K562 (cell line): Measurements from ENCODE around the gene STXBP4. TPM values are rescaled to one million over a fixed set of nuclear protein-coding genes. Genes with fewer than 3 reads are reported as not detected.

Experiments used
- ATAC-seq: fragments of 200-7000 bp; cut with Tn5 transposase; 3 replicates; pipeline ENCODE4 v1.9.1; 2020; ENCODE audit warnings: moderate library complexity
- BruUV-seq: library from RNA; stranded (reverse); fragments of 400-500 nt; replicated peaks from 2 replicates; lab custom pipeline; 2021; lab: Mats Ljungman, UMichigan
- CTCF ChIA-PET: fragments of 300-600 bp; formaldehyde crosslinking; extraction: SDS; loops from one replicate; lab custom pipeline; 2021; ENCODE audit warnings: low intra/inter-chr PET ratio; lab: Yijun Ruan, JAX
- POLR2A ChIA-PET: fragments of 300-600, 350-650 bp; sonication (Branson Sonifier 250); formaldehyde crosslinking; extraction: SDS; loops from one replicate; lab custom pipeline; 2021; ENCODE audit warnings: antibody characterized with exemption, inconsistent platforms; lab: Yijun Ruan, JAX
- DNase-seq, 4 experiments: peaks; one replicate each; pipeline versions ENCODE4 v3.0.0 to v3.0.0-alpha.2; 2011 to 2018; ENCODE audit warnings: low spot score in 3 of 4, mixed read lengths in 3 of 4; ENCODE audit errors: extremely low read depth in 1 of 4
- FAIRE-seq: peaks from 2 replicates; lab custom pipeline; 2011; peaks lifted over from hg19 to GRCh38; lab: Jason Lieb, UNC
- H2AFZ ChIP-seq: 2 replicates; pipeline ENCODE4 v1.6.0; 2011; ENCODE audit warnings: low read depth, low read length, control low read depth, inconsistent platforms
- H3K27ac ChIP-seq: fragments of 200-600 bp; 3 replicates; pipeline ENCODE4 v1.8.0; 2011; ENCODE audit warnings: low read depth, mild to moderate bottlenecking, control low read depth, inconsistent platforms, low read length, moderate library complexity, mixed read lengths; ENCODE audit errors: extremely low read depth
- H3K27me3 ChIP-seq, 2 experiments: fragments of 300-600 bp in 1 of 2; 2 replicates in 1 of 2; 3 replicates in 1 of 2; pipeline versions ENCODE4 v1.6.0 to v1.8.0; 2011; ENCODE audit warnings: inconsistent platforms in 2 of 2, low read length in 2 of 2, mild to moderate bottlenecking in 1 of 2, mixed read lengths in 1 of 2, moderate library complexity in 1 of 2; ENCODE audit not compliant: control insufficient read depth in 2 of 2, insufficient read depth in 2 of 2
- H3K36me3 ChIP-seq: fragments of 300-600 bp; 3 replicates; pipeline ENCODE4 v1.8.0; 2011; ENCODE audit warnings: mild to moderate bottlenecking, low read length, inconsistent platforms; ENCODE audit not compliant: control insufficient read depth, insufficient read depth
- H3K4me1 ChIP-seq, 2 experiments: fragments of 200-600 bp in 1 of 2; replicated peaks in 1 of 2; 2 replicates in 1 of 2; 3 replicates in 1 of 2; pipeline versions ENCODE4 v1.5.1 to v1.8.0; 2011; ENCODE audit warnings: inconsistent platforms in 2 of 2, low read length in 2 of 2, mild to moderate bottlenecking in 1 of 2, mixed read lengths in 1 of 2, moderate library complexity in 1 of 2; ENCODE audit not compliant: control insufficient read depth in 2 of 2, insufficient read depth in 2 of 2
- H3K4me2 ChIP-seq: 2 replicates; pipeline ENCODE4 v1.6.1; 2011; ENCODE audit warnings: low read length, control low read depth, inconsistent platforms, mixed read lengths; ENCODE audit not compliant: insufficient read depth
- H3K4me3 ChIP-seq: fragments of 200-600 bp; sonication (generic), shearing (Covaris generic); 2 replicates; pipeline ENCODE4 v1.5.1; 2016; ENCODE audit warnings: control low read depth, inconsistent platforms
- H3K79me2 ChIP-seq: fragments of 200-600 bp; 3 replicates; pipeline ENCODE4 v1.8.0; 2011; ENCODE audit warnings: low read length, inconsistent platforms; ENCODE audit not compliant: control insufficient read depth, insufficient read depth
- H3K9ac ChIP-seq, 2 experiments: 2 replicates each; pipeline versions ENCODE4 v1.6.0 to v1.6.1; 2011; ENCODE audit warnings: low read depth in 2 of 2, low read length in 2 of 2, control low read depth in 1 of 2, inconsistent platforms in 1 of 2, mild to moderate bottlenecking in 1 of 2, mixed read lengths in 1 of 2; ENCODE audit not compliant: insufficient read depth in 1 of 2
- H3K9me1 ChIP-seq: one replicate; pipeline ENCODE4 v1.6.0; 2011; ENCODE audit warnings: inconsistent platforms, mild to moderate bottlenecking, low read length, moderate library complexity; ENCODE audit not compliant: control insufficient read depth, insufficient read depth
- H3K9me3 ChIP-seq: replicated peaks from 2 replicates; pipeline ENCODE4 v1.5.1; 2011; ENCODE audit warnings: low read depth, low read length, inconsistent platforms; ENCODE audit not compliant: control insufficient read depth, insufficient read depth
- H4K20me1 ChIP-seq: replicated peaks from 2 replicates; pipeline ENCODE4 v1.6.1; 2011; ENCODE audit warnings: low read length, inconsistent platforms, mixed read lengths; ENCODE audit not compliant: control insufficient read depth, insufficient read depth
- BDP1 ChIP-seq: IDR thresholded peaks from 3 replicates; pipeline ENCODE4 v1.6.1; 2011; ENCODE audit not compliant: insufficient read length, insufficient read depth
- BRCA1 ChIP-seq, 2 experiments: fragments of 450-650 bp in 1 of 2; sonication (generic) in 1 of 2; formaldehyde crosslinking in 1 of 2; IDR thresholded peaks; 2 replicates each; pipeline versions ENCODE4 v1.5.0 to v1.6.1; 2017 to 2020; ENCODE audit warnings: mild to moderate bottlenecking in 1 of 2, missing genetic modification reagents in 1 of 2
- CBX5 ChIP-seq: IDR thresholded peaks from 2 replicates; pipeline ENCODE4 v1.6.1; 2014; ENCODE audit warnings: low read depth, borderline replicate concordance
- CC2D1A ChIP-seq: fragments of 450-650 bp; IDR thresholded peaks from 2 replicates; pipeline ENCODE4 v1.6.1; 2017; ENCODE audit warnings: mild to moderate bottlenecking
- HSF4 ChIP-seq: fragments of 250-450 bp; sonication (Bioruptor Pico); IDR thresholded peaks from 2 replicates; pipeline ENCODE4 v2.1.2; 2022; ENCODE audit warnings: mild to moderate bottlenecking, moderate library complexity, borderline replicate concordance
- NCOA2 ChIP-seq, 2 experiments: fragments of 450-650 bp; IDR thresholded peaks; 2 replicates each; pipeline ENCODE4 v1.6.1; 2018; ENCODE audit warnings: mild to moderate bottlenecking in 2 of 2, moderate library complexity in 1 of 2; ENCODE audit not compliant: partially characterized antibody in 2 of 2
- RAD51 ChIP-seq: fragments of 450-650 bp; IDR thresholded peaks from 2 replicates; pipeline ENCODE4 v1.7.1; 2016; ENCODE audit warnings: low read depth, mild to moderate bottlenecking, borderline replicate concordance
- RB1 ChIP-seq: fragments of 450-650 bp; IDR thresholded peaks from 2 replicates; pipeline ENCODE4 v1.6.1; 2017; ENCODE audit warnings: low read depth, mild to moderate bottlenecking
- RBFOX2 ChIP-seq: fragments of 200-400 bp; formaldehyde crosslinking; IDR thresholded peaks from 2 replicates; pipeline ENCODE4 v1.6.1; 2017; ENCODE audit warnings: low read depth, mild to moderate bottlenecking, low read length, moderate library complexity
- RBM25 ChIP-seq: fragments of 200-400 bp; formaldehyde crosslinking; IDR thresholded peaks from 2 replicates; pipeline ENCODE4 v1.6.1; 2018; ENCODE audit warnings: low read length, low read depth, moderate library complexity; ENCODE audit not compliant: severe bottlenecking
- SNIP1 ChIP-seq: fragments of 450-650 bp; IDR thresholded peaks from 2 replicates; pipeline ENCODE4 v1.7.1; 2017; ENCODE audit warnings: low read depth, mild to moderate bottlenecking
- ZEB2 ChIP-seq: fragments of 450-650 bp; IDR thresholded peaks from 2 replicates; pipeline ENCODE4 v1.6.1; 2016
- ZNF133 ChIP-seq: fragments of 250-450 bp; sonication (Bioruptor Pico); IDR thresholded peaks from 2 replicates; pipeline ENCODE4 v1.4.0; 2020; ENCODE audit warnings: mild to moderate bottlenecking
- ZNF134 ChIP-seq: fragments of 250-450 bp; sonication (Bioruptor Pico); conservative IDR thresholded peaks from 2 replicates; pipeline ENCODE4 v1.4.0; 2020
- ZNF445 ChIP-seq: fragments of 250-450 bp; sonication (Bioruptor Pico); IDR thresholded peaks from 2 replicates; pipeline ENCODE4 v1.4.0; 2020; ENCODE audit warnings: low read depth, mild to moderate bottlenecking, moderate library complexity
- WGBS: fragments of 100-300 bp; shearing (Covaris generic); methylation state at CpG from one replicate; pipeline ENCODE4 v1.1.6; 2016; ENCODE audit warnings: low coverage, mixed read lengths; ENCODE audit not compliant: insufficient coverage; ENCODE audit errors: missing lambda C conversion rate; 5-methylcytosine and 5-hydroxymethylcytosine counted together
- in situ Hi-C: fragments of 300-500 bp; cut with MboI; formaldehyde crosslinking; loops from 4 replicates; pipeline ENCODE4 v1.15.0; 2018; ENCODE audit warnings: inconsistent platforms, mixed read lengths
- intact Hi-C: fragments of 100-400 bp; cut with micrococcal nuclease; formaldehyde crosslinking; loops from 2 replicates; pipeline ENCODE4 v1.14.2; 2022
- polyA plus RNA-seq, 8 experiments: library from polyadenylated mRNA; depleted of rRNA in 4 of 8; stranded (reverse) in 5 of 8; unstranded in 3 of 8; fragments of >200 nt; fragmentation: Nextera tagmentation in 2 of 8; fragmentation: Illumina TruSeq in 1 of 8; extraction: Ambion mirVana in 2 of 8; extraction: Trizol in 1 of 8; gene quantifications; 2 replicates each; pipeline versions ENCODE4 v1.2.1 to v1.2.3, GENCODE V29; 2011 to 2014; ENCODE audit warnings: inconsistent platforms in 1 of 8, missing spikeins in 1 of 8
- total RNA-seq, 7 experiments: library from RNA; depleted of rRNA in 6 of 7; stranded (reverse); fragments of >200 nt in 6 of 7; fragmentation: Illumina TruSeq in 2 of 7; extraction: Trizol in 2 of 7; gene quantifications; 2 replicates each; pipeline versions ENCODE4 v1.2.1 to v1.2.3, GENCODE V29; 2011 to 2021; ENCODE audit warnings: low replicate concordance in 1 of 7
- TF ChIP-seq, protein P1 (sequence below): sonication (generic); formaldehyde crosslinking; IDR thresholded peaks from 2 replicates; pipeline ENCODE4 v1.8.1; 2023; ENCODE audit warnings: mild to moderate bottlenecking, missing genetic modification reagents

STXBP4 gene
- total and polyA plus RNA-seq, 9 of the 15 experiments (the other 6 are each of a cell fraction or from before 2014, with no cell fraction given), result 11.6 to 23.2 (median 18.5) TPM

DNA sequence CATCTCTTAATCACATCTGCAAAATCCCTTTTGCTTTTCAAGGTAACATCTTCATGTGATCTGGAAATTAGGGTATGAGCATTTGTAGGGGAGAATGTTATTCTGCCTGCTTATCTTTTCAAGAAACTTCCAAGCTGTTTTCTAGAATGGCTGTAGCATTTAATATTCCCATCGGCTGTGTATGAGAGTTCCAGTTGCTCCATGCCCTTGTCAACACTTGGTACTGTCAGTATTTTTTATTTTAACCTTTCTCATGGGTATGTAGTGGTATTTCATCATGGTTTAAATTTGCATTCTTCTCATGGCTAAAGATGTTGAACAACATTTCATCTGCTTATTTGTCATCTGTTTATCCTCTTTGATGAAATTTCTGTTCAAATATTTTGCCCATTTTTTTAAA lies 205.6 kb downstream of the STXBP4 start:
- Histone ChIP-seq H3K27me3 (no peaks in the 10 kb centered on the region), H3K4me3 (no peak overlapping the region), H3K4me1 (no peaks in the 10 kb centered on the region), H3K9me3 (no peaks in the 10 kb centered on the region), H3K27ac (no peak overlapping the region), H3K36me3 (no peaks in the 10 kb centered on the region), H4K20me1 (no peaks in the 10 kb centered on the region), H3K9ac (no peak overlapping the region), H3K9me1 (no peaks in the 10 kb centered on the region), H2AFZ (no peak overlapping the region), H3K79me2 (no peaks in the 10 kb centered on the region), H3K4me2 (no peak overlapping the region)
- BruUV-seq, result no TSS peak
- CTCF ChIA-PET, result no interaction called here
- DNase-seq (no peak), ATAC-seq (no peak), FAIRE-seq (no peak)
- POLR2A ChIA-PET, result no interaction called here
- intact Hi-C loops (loop anchor here (10.0 kb wide), 2 partner anchors 109 to 179 kb away; no protein-coding TSS in a partner anchor), in situ Hi-C loops (no loop called here)
- WGBS, result 50% methylated on average over 1 of the region's 1 CpG
- TF ChIP-seq BRCA1 (IDR thresholded peaks at IDR 0.05) (no peak), BRCA1 (CRISPR knock-in tag; IDR thresholded peaks at IDR 0.05) (no peak), ZNF134 (no peak), ZNF133 (no peak), RBM25 (peak; percentile 30), NCOA2 (IDR thresholded peaks at IDR 0.05; ENCODE audit: partially characterized antibody in 2 of 2) (no peak)

DNA sequence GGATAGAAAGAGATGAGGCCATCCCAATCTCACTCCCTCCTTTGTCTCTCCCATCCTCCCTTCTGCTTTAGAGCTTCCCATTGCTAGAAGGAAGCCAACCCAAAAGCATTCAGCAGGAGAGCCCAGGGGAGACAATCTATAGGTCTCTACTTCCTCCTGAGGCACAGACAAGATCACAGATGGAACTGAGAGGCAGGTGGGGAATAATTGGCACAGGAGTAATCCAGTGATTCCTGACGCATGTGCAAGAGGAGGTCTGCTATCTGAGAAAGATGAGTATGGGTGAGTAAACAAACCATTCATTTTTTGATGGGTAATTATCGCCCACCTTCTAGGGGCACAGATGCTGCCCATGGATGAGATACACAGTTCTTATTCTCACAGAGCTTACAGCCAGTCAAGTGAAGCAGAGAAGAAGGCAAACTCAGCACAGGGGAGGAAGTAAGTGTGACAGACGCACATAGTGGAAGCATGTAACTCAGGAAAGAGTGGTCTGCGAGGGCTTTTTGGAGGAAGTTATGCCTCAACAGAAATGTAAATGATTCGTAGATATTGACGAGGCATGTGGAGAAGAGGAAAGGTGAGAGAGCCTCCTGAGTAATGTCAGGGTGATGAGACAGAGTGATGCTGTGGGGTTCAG lies 207.3 kb downstream of the STXBP4 start:
- Histone ChIP-seq H3K27ac (no peak overlapping the region), H3K9ac (no peak overlapping the region), H3K4me1 (no peaks in the 10 kb centered on the region), H3K4me3 (no peak overlapping the region), H3K9me1 (no peaks in the 10 kb centered on the region), H3K9me3 (no peaks in the 10 kb centered on the region), H4K20me1 (no peaks in the 10 kb centered on the region), H3K79me2 (no peaks in the 10 kb centered on the region), H3K27me3 (no peaks in the 10 kb centered on the region), H2AFZ (no peak overlapping the region), H3K4me2 (no peak overlapping the region), H3K36me3 (no peaks in the 10 kb centered on the region)
- POLR2A ChIA-PET, result interaction anchor here (0.8 kb wide), 1 partner anchor 11 kb away, joined by 3 read pairs; no protein-coding TSS in a partner anchor
- CTCF ChIA-PET, result no interaction called here
- FAIRE-seq (no peak), ATAC-seq (no peak), DNase-seq (no peak)
- BruUV-seq, result no TSS peak
- intact Hi-C loops, result loop anchor here (10.0 kb wide), 2 partner anchors 111 to 181 kb away; no protein-coding TSS in a partner anchor
- WGBS, result 33% methylated on average over 6 of the region's 6 CpGs
- in situ Hi-C loops, result no loop called here
- TF ChIP-seq, protein P1, sequence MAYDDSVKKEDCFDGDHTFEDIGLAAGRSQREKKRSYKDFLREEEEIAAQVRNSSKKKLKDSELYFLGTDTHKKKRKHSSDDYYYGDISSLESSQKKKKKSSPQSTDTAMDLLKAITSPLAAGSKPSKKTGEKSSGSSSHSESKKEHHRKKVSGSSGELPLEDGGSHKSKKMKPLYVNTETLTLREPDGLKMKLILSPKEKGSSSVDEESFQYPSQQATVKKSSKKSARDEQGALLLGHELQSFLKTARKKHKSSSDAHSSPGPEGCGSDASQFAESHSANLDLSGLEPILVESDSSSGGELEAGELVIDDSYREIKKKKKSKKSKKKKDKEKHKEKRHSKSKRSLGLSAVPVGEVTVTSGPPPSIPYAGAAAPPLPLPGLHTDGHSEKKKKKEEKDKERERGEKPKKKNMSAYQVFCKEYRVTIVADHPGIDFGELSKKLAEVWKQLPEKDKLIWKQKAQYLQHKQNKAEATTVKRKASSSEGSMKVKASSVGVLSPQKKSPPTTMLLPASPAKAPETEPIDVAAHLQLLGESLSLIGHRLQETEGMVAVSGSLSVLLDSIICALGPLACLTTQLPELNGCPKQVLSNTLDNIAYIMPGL (CRISPR knock-in tag), result no peak
- no peak for TF ChIP-seq CBX5
- no peak for TF ChIP-seq HSF4 (CRISPR knock-in tag)
- no peak for TF ChIP-seq RAD51
- no peak for TF ChIP-seq BDP1
- no peak for TF ChIP-seq SNIP1
- TF ChIP-seq RBFOX2, result no peak
- no peak for TF ChIP-seq CC2D1A
- TF ChIP-seq RB1, result no peak
- no peak for TF ChIP-seq ZNF445 (CRISPR knock-in tag)
- TF ChIP-seq ZEB2, result no peak
